Stimulated activated CD8-positive, alpha-beta memory T cell treated with anti-CD3 and anti-CD28 coated beads, Interleukin-4, amount 100 ng/mL, for 1 hour (primary cell): ENCODE data around the gene SLC17A9.

Experiments used
- DNase-seq, 2 donors: peaks; one replicate each; pipeline ENCODE4 v3.0.0-alpha.2; 2020; ENCODE audit warnings: low read depth in 2 of 2, low spot score in 1 of 2

Gene SLC17A9

GRCh38 chr20:62937268-62938104 lies 15.0 kb upstream of the SLC17A9 start:
- DNase-seq: peak; percentile 92 to 94

- DNase-seq: no peak
Observed at GRCh38 chr20:62938105-62938888, 14.2 kb upstream of the SLC17A9 start, which contains the start of gene GID8. GID8 (plus strand) TSS chr20:62938147; CDS start chr20:62941503, 3,356 bp downstream.

GRCh38 chr20:62940875-62941274 lies 11.6 kb upstream of the SLC17A9 start:
- no peak for DNase-seq

DNA sequence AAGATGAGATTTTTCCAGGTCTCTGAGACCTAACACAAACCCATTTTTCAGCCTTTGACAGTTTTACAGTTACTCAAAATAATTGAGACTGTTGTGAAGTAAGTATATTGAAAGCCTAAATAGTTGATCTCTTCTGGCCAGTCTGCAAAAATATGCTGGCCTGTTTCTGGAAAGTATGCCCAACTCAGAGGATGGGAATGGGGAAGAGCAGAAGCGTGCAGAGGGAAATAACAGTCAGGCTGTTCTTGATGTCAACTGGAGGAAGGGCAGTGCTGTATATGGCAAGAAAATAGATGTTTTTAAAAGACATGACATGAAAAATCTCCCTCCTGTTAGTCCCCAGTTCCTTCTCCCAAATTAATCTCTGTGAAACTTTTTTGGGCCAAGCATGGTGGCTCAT lies 10.7 kb upstream of the SLC17A9 start:
- DNase-seq: no peak

DNA sequence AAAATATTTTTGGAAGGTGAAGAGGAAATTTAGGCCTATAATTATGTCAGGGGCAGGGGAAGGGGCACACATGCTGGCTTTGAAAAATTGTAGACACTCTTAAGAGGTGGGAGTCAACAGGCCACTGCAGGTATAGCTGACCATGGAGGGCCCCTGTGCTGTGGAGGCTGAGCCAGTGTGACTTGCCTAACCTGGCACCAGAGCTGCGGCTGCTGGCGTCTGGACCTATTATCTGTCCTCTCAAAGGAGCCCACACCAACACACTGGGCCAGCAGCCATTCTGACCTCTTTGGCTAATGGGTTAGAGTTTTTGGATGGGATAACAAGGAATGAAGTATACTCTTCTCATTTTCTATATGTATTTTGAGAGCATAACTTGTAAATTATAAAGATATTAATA lies 10.1 kb upstream of the SLC17A9 start:
- DNase-seq: no peak

DNA sequence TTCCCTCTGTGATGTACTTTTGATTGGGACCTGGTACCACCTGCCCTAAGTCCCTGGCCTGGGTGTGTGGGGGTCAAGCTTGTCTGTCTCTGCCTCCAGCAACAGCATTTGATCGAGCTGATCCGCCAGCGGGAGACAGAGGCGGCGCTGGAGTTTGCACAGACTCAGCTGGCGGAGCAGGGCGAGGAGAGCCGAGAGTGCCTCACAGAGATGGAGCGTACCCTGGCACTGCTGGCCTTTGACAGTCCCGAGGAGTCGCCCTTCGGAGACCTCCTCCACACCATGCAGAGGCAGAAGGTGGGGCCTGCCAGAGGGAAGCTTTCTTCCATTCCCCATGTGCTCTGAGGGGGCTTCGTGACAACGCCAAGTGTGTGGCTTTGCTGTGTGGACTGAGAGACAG lies 9.1 kb upstream of the SLC17A9 start:
- no peak for DNase-seq

GRCh38 chr20:62944184-62944583 lies 8.3 kb upstream of the SLC17A9 start:
- no peak for DNase-seq

GRCh38 chr20:62944746-62945145 lies 7.8 kb upstream of the SLC17A9 start:
- no peak for DNase-seq

DNA sequence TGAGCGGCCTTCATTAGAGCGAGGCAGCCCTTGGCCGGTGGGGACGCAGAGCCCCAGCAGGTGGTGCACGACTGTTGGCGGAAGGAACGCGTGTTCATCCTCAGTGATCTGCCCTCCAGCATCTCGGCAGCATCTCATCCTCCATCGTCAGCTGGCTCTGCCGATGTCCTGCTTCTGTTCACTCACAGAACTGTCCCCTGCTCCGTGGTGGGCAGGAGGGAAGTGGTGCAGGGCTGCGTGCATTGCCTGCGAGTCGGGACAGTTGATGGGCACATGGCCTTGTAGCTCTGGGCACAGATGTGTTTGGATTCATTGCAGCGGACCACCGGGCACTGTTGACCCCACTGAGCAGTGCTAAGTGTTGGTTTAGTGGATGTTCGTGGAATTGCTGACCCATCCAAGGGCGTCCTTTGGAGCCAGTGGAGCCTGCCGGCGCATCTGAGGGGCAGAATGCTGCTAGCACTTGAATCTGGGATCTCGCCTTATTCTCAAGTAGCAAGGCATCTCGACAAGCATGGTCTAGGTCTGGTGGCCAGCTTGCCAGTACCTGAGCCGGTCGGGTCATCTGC lies 6.7 kb upstream of the SLC17A9 start:
- no peak for DNase-seq

DNA sequence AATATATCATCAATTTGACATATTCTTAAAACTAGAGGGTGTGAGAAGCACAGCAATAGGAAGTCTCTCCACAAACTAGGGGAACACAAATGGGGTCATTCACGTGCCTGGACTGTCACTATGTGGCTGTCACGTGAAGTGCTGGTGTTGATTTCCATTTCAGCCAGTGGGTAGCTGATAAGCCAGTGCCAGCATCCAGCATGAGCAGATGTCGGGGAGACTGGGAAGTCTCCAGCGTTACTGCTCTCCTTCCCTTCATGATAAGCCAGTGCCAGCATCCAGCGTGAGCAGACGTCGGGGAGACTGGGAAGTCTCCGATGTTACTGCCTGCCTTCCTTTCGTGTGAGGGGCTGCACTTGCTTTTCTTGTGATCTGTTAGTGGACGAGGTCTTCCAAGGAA lies 5.6 kb upstream of the SLC17A9 start:
- DNase-seq: no peak

DNA sequence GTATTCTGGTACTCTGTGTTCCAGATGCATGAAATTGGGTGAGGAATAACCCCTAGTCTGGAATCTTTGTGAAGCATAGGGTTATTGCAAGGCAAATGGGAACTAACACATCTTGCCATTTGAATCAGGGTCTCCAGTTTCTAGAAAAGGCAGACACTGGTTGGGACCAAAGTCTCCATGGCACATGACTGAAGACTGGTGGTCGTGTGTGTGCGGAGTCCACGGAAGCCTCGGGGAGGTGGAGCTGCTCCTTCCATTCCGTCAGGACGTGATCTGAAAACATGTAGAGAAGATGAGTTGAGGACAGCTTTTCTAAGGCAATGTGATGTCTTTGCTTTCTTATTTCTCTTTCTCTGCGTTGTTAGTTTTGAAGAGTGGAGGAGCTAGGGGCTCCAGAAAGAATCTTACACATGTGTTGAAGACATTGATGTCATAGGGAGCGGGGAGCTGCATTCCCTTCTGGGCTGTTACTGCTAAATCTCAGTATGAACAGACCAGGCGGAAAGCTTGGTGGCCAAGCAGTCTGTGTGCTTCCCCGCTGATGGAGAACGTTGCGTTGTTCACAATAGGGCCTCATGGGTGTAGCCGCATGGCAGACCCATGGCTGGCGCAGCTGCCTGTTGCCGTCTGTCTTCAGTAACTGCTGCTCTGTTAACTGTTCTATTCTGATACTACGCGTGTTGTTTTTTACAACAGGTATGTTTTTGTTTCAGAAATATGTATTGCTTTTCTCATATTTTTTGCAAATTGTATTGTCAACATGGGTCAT lies 4.8 kb upstream of the SLC17A9 start:
- no peak for DNase-seq

DNA sequence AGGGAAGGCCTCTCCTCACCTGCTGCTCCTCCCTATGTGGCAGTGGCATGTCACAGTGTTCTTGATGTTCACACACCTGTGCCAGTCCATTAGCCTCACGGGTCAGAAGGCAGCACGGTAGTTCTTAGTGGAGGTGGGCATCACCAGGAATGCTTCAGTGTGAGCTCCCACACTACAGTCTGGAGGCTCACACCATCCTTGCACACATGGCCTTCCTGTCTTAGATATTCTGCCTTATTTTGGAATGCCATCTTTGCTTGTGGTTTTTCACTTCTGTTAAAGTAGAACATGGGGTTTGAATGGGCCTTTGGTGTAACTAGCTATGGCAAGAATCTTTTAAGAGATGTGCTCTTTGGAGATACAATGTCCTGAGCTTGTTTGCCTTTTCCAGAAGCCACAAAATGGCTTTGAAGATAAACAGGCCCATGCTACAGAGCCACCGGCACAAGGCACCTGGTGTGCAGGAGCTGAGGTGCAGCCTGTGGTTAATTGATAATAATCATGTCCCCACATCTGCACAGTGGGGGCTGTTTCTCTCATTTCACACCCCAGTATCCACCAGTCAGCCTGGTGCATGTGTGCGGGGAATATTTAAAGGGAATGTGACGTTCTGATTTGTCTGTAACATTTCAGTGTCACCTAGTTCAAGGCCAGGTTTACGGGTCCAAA lies 3.2 kb upstream of the SLC17A9 start:
- no peak for DNase-seq

DNA sequence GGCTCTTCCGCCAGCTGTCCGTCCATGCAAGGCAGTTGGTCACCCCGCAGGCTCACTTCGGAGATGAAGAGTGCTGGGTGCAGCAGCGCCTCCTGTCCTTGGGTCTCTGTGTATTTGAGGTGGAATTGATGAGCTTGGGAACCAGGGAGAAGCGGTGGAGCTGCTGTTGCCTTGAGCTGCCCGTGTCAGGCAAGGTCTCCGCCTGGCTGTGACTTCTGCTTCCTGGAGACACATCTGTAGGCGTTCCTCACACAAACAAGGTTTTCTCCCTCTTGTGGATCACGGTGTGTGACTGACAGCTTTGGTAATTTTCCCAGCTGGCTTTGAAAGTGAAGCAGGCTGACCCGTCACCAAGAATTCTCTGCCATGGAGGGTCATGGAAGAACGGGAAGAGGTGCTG lies 2.5 kb upstream of the SLC17A9 start:
- no peak for DNase-seq

DNA sequence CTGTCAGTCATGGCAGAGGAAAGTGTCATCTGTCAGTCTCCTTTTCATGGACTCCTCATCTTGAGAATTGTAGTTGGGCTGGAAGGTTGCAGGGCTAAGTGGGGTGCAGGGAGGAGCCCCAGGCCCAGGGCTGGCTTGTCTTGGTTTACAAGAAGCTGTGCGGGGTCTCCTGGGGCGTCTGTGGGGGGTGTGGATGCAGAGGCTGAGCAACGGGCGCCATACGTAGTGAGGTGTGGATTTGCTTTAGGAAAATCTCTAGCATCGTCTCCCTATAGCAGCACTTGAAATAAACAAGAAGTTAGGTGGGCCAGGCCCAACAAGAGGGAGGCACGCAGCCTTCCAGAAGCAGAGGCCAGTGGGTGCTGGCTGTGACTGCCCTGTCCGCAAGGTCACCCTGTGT lies 1.8 kb upstream of the SLC17A9 start:
- DNase-seq: no peak

- DNase-seq: no peak
Observed at GRCh38 chr20:62951143-62951895, 1.2 kb upstream of the SLC17A9 start.

DNA sequence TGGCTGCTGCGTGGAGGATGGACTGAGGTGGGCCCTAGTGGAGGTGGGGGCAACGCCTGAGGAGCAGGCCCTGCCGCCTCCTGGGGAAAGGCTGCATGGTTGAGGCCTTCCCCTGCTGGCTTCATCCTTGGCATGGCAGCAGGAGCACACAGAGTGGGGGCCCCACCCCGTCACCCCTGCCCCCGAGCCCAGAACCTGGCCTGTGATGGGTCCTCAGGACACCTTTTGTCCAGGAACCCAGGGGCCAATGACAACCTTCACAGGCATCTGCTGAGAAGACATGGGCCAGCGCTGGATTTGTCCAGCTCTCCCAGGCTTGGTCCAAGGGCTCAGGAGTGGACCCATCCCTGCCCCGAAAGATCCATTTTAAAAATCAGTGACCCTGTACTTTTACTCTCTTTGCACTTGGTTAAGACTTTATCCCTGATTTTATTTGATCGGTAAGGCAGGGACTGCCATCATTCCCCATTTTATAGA lies 575 bp upstream of the SLC17A9 start:
- no peak for DNase-seq

DNA sequence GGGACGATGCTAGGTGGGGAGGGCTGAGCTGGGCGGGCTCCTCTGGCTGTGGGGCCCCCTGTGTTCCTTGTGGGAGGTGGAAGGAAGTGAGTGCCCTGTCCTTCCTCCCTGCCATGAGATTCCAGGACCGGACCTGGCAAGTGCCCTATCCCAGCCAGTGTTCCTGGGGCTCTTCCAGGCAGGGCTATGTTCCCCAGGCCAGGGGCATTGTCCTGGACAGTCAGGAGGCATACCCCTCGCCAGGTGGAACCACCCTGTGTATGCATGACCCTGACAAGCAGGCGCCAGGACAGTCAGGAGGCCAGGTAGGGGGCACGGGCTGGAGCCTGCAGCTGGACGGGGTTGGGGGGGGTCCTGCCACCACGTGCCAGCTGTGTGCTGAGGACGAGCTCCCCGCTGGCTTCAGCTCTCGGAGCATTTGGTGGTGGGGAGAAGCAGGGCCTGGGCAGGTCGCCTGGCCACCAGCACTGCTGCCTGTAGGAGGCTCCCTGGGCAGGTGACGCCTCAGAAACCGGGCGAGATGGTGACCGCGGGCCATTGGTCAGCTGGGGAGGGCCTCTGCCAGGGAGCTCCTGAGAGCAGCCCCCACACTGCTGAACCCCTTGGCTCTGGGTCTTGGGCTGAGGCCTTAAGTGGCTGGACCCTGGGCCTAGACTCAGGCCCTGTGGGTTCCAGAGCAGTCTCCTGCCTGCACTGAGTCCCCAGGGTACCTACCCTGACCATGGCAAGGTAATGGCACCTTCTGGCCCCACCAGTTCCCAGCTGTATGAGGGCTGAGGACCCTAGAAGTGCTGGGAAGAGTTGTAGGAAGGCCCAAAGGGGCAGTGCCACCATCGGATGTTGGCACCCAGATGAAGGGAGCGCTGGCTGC lies 694 bp downstream of the SLC17A9 start:
- no peak for DNase-seq

DNA sequence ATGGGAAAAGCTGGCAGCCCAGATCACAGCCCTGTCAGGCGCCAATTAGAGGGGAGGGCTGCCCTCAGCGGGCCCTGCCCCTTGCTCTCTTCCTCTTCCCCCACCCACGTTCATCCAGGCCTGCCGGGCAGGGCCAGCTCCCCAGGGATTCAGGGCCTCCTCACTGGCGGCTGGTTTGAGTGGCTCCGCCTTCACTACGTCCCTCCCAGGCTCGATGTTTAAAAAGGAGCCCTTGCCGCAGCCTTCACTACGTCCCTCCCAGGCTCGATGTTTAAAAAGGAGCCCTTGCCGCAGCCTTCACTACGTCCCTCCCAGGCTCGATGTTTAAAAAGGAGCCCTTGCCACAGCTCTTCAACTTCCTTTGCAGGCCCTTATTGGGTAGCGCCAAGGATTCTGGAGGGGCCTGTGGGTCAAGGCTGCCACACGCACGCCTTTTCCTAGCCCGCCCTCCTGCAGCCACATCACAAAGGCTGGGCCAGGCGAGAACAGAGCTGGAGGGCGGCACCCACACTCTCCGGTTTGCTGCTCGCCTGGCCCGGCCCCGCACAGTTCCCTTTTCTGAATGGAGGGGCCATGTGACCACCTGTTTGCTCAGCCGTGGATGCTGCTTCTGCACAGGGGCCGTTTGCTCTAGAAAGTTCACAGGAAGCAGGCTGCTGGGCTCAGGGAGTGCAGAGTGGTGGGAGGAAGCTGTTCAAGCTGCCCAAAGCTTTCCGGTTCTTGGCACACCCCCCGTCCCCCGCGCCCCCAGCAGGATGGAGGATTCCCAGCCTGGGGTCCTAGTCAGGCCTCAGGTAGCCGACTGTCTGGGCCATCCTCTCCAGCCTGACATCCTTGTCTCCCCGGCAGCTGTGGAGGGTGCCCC lies 1.6 kb downstream of the SLC17A9 start:
- DNase-seq: peak; percentile 39 to 43
